Neuronal stem cell (in vitro differentiated cells): Measurements from ENCODE around the gene NFATC2.

ENCODE experiments used
- DNase-seq: peaks from one replicate; pipeline ENCODE4 v3.0.0-alpha.2; 2013; ENCODE audit warnings: low spot score
- H2AFZ ChIP-seq: one replicate; pipeline ENCODE4 v1.6.1; 2013; ENCODE audit warnings: mild to moderate bottlenecking, low read length, inconsistent platforms
- H2AK5ac ChIP-seq: 2 replicates; pipeline ENCODE4 v1.6.1; 2013; ENCODE audit warnings: low read depth, mild to moderate bottlenecking, inconsistent platforms, low read length, moderate library complexity, mixed read lengths
- H2BK120ac ChIP-seq: 2 replicates; pipeline ENCODE4 v1.6.1; 2013; ENCODE audit warnings: low read depth, mild to moderate bottlenecking, inconsistent platforms, low read length, moderate library complexity, mixed read lengths
- H2BK12ac ChIP-seq: one replicate; pipeline ENCODE4 v1.6.1; 2013; ENCODE audit warnings: low read length, inconsistent platforms
- H2BK15ac ChIP-seq: 2 replicates; pipeline ENCODE4 v1.6.1; 2013; ENCODE audit warnings: mild to moderate bottlenecking, low read length, inconsistent platforms, mixed read lengths
- H2BK5ac ChIP-seq: one replicate; pipeline ENCODE4 v1.6.1; 2013; ENCODE audit warnings: inconsistent platforms, mild to moderate bottlenecking, low read length, moderate library complexity
- H3K14ac ChIP-seq: one replicate; pipeline ENCODE4 v1.6.1; 2013; ENCODE audit warnings: low read length, inconsistent platforms
- H3K18ac ChIP-seq: 2 replicates; pipeline ENCODE4 v1.6.1; 2013; ENCODE audit warnings: low read length, inconsistent platforms
- H3K23ac ChIP-seq: 2 replicates; pipeline ENCODE4 v1.6.1; 2013; ENCODE audit warnings: low read depth, mild to moderate bottlenecking, mixed read lengths, low read length, inconsistent platforms; ENCODE audit not compliant: poor library complexity
- H3K27ac ChIP-seq: replicated peaks from 3 replicates; pipeline ENCODE4 v1.5.1; 2013; ENCODE audit warnings: low read length, inconsistent platforms
- H3K27me3 ChIP-seq, 3 experiments: 2 replicates each; pipeline ENCODE4 v1.6.1; 2013; ENCODE audit warnings: low read length in 3 of 3, mild to moderate bottlenecking in 2 of 3, inconsistent platforms in 1 of 3, low read depth in 1 of 3, mixed read lengths in 1 of 3, moderate library complexity in 1 of 3; ENCODE audit not compliant: control insufficient read depth in 3 of 3, insufficient read depth in 3 of 3
- H3K36me3 ChIP-seq, 2 donors: replicated peaks in 1 of 2; 2 replicates each; pipeline ENCODE4 v1.6.1; 2013; ENCODE audit warnings: low read length in 2 of 2; ENCODE audit not compliant: control insufficient read depth in 2 of 2, insufficient read depth in 2 of 2
- H3K4ac ChIP-seq: 2 replicates; pipeline ENCODE4 v1.6.1; 2013; ENCODE audit warnings: inconsistent platforms, mild to moderate bottlenecking, low read length, moderate library complexity
- H3K4me1 ChIP-seq, 2 donors: 1 replicate in 1 of 2; 2 replicates in 1 of 2; pipeline ENCODE4 v1.6.1; 2013; ENCODE audit warnings: low read length in 2 of 2, low read depth in 1 of 2; ENCODE audit not compliant: control insufficient read depth in 2 of 2, insufficient read depth in 1 of 2
- H3K4me2 ChIP-seq: one replicate; pipeline ENCODE4 v1.6.1; 2013; ENCODE audit warnings: mild to moderate bottlenecking, low read length, inconsistent platforms; ENCODE audit not compliant: insufficient read depth, poor library complexity, severe bottlenecking
- H3K4me3 ChIP-seq, 2 donors: 2 replicates each; pipeline ENCODE4 v1.5.1; 2013; ENCODE audit warnings: low read length in 2 of 2, mild to moderate bottlenecking in 2 of 2, inconsistent platforms in 1 of 2, moderate library complexity in 1 of 2
- H3K79me1 ChIP-seq: one replicate; pipeline ENCODE4 v1.6.1; 2013; ENCODE audit warnings: low read depth, mild to moderate bottlenecking, inconsistent platforms, low read length, moderate library complexity
- H3K9ac ChIP-seq: one replicate; pipeline ENCODE4 v1.6.1; 2013; ENCODE audit warnings: mild to moderate bottlenecking, low read depth, low read length, inconsistent platforms; ENCODE audit not compliant: poor library complexity
- H3K9me3 ChIP-seq, 2 donors: replicated peaks in 1 of 2; 2 replicates each; pipeline versions ENCODE3 to v1.6.1; 2013; ENCODE audit warnings: low read length in 2 of 2, mild to moderate bottlenecking in 2 of 2, inconsistent platforms in 1 of 2, low read depth in 1 of 2, mixed read lengths in 1 of 2, moderate library complexity in 1 of 2; ENCODE audit not compliant: control insufficient read depth in 2 of 2, insufficient read depth in 1 of 2
- H4K8ac ChIP-seq: one replicate; pipeline ENCODE4 v1.6.1; 2013; ENCODE audit warnings: low read depth, mild to moderate bottlenecking, inconsistent platforms, low read length, moderate library complexity
- H4K91ac ChIP-seq: one replicate; pipeline ENCODE4 v1.6.1; 2013; ENCODE audit warnings: low read length, low read depth, mild to moderate bottlenecking, inconsistent platforms; ENCODE audit not compliant: poor library complexity
- WGBS, 2 donors: extraction: QIAGEN DNeasy Blood & Tissue Kit; methylation state at CpG; one replicate each; pipeline ENCODE4 v1.1.7; 2013; ENCODE audit warnings: missing lambda C conversion rate in 2 of 2, mixed read lengths in 1 of 2; ENCODE audit not compliant: insufficient read length in 2 of 2, insufficient replicate concordance in 1 of 2; ENCODE audit errors: extremely low coverage in 2 of 2; 5-methylcytosine and 5-hydroxymethylcytosine counted together

The NFATC2 gene

GRCh38 chr20:51339721-51340450 is 202.6 kb downstream of the NFATC2 start:
- Histone ChIP-seq H4K91ac (no peak overlapping the region), H3K23ac (no peak overlapping the region), H3K9me3 (no peaks in the 10 kb centered on the region), H2BK120ac (no peak overlapping the region), H4K8ac (no peak overlapping the region), H3K4ac (no peak overlapping the region), H3K4me1 (no peaks in the 10 kb centered on the region), H2BK5ac (no peak overlapping the region), H3K4me2 (no peak overlapping the region), H2BK15ac (no peak overlapping the region), H3K36me3 (no peaks in the 10 kb centered on the region), H3K14ac (no peak overlapping the region), H3K18ac (no peak overlapping the region), H3K27me3 (peaks cover 0 to 11% (median 0%) of the 10 kb centered on the region in 3 experiments), H2AFZ (no peak overlapping the region), H2BK12ac (no peak overlapping the region), H3K27ac (no peak overlapping the region), H3K9ac (no peak overlapping the region), H2AK5ac (no peak overlapping the region), H3K79me1 (no peaks in the 10 kb centered on the region), H3K4me3 (no peak overlapping the region)
- no peak for DNase-seq
- WGBS, 2 donors = no CpG with 5 or more reads among the region's 2 CpGs

- no CpG with 5 or more reads among the region's 5 CpGs for WGBS, 2 donors
These were observed 203.7 kb downstream of the NFATC2 start for GRCh38 chr20:51338692-51339440.

GRCh38 chr20:51337126-51337805 is 205.3 kb downstream of the NFATC2 start:
- Histone ChIP-seq H3K27me3 (peaks cover 0 to 10% (median 0%) of the 10 kb centered on the region in 3 experiments), H2BK5ac (no peak overlapping the region), H2AFZ (no peak overlapping the region)

More at GRCh38 chr20:51338692-51339440, 203.7 kb downstream of the NFATC2 start:
- Histone ChIP-seq H3K14ac (no peak overlapping the region), H2AK5ac (no peak overlapping the region), H3K9ac (no peak overlapping the region), H3K4ac (no peak overlapping the region), H3K4me3 (no peak overlapping the region), H2AFZ (no peak overlapping the region), H3K27ac (no peak overlapping the region), H3K18ac (no peak overlapping the region), H4K8ac (no peak overlapping the region), H3K23ac (no peak overlapping the region), H2BK15ac (no peak overlapping the region), H3K79me1 (no peaks in the 10 kb centered on the region), H3K36me3 (no peaks in the 10 kb centered on the region), H3K4me2 (no peak overlapping the region), H3K4me1 (no peaks in the 10 kb centered on the region), H3K9me3 (no peaks in the 10 kb centered on the region), H2BK120ac (no peak overlapping the region), H2BK12ac (no peak overlapping the region), H4K91ac (no peak overlapping the region), H3K27me3 (peaks cover 0 to 9% (median 0%) of the 10 kb centered on the region in 3 experiments), H2BK5ac (no peak overlapping the region)
- no peak for DNase-seq

More at GRCh38 chr20:51337126-51337805, 205.3 kb downstream of the NFATC2 start:
- Histone ChIP-seq H3K23ac (no peak overlapping the region), H3K4me1 (no peaks in the 10 kb centered on the region), H3K9ac (no peak overlapping the region), H3K27ac (no peak overlapping the region), H3K14ac (no peak overlapping the region), H3K4me2 (no peak overlapping the region), H3K79me1 (no peaks in the 10 kb centered on the region), H2AK5ac (no peak overlapping the region), H2BK120ac (no peak overlapping the region), H3K36me3 (no peaks in the 10 kb centered on the region), H2BK15ac (no peak overlapping the region), H4K91ac (no peak overlapping the region), H3K4me3 (no peak overlapping the region), H3K4ac (no peak overlapping the region), H3K9me3 (no peaks in the 10 kb centered on the region), H3K18ac (no peak overlapping the region), H2BK12ac (no peak overlapping the region), H4K8ac (no peak overlapping the region)
- no peak for DNase-seq
- WGBS, 2 donors = no CpG with 5 or more reads among the region's 3 CpGs
